ENCODE data around the gene MRPL57.
"Not testable (repeated sequence)": the region's sequence is repeated elsewhere in the genome, so short reads cannot be mapped to it uniquely, and the experiment has no call there.

The MRPL57 gene

DNA sequence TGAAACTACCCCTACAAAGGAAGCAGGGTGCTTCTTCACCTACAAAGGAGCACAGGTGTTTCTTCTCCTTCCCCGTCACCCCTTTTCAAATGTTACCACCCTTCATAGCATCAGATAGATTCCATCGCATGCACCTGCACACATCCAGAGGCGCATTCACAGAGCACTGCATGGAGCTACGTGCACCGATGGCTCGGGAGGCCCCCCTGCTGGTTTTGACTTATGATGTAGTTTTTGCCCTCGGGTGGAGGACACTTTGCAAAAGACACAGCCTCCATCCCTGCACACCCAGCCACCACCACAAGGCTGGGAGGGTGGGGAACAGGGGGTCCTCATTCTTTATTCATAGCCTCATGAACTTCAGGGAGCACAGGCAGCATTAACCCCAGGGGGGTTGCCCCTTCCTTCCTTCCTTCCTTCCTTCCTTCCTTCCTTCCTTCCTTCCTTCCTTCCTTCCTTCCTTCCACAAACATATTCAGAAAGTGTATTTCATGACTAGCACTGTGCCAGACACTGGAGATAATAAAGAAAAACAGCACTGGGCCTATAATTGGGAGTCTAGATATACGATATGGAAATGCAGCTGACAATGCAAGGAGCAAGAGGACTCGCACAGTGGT lies 21.3 kb downstream of the MRPL57 start:
- FAIRE-seq: not testable (repeated sequence)

DNA sequence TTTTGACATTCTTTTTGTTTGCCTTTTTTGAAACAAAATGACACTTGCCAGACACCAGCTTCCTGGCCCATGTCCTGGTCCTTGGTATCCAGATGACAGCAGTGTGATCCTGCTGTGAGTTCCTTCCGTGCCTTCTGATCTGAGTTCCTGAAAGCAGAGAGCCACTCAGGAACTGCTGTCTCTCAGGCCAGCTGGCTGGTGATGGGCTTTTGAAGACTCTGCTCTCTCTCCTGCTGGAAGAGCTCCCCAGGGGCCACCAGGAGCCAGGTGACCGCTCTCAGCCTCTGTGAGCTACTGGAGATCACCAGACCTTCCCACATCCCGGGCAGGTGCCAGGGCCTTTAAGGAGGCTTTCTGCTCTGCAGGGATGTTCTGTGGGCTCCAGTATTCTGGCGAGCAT lies 21.9 kb downstream of the MRPL57 start:
- not testable (repeated sequence) for FAIRE-seq

DNA sequence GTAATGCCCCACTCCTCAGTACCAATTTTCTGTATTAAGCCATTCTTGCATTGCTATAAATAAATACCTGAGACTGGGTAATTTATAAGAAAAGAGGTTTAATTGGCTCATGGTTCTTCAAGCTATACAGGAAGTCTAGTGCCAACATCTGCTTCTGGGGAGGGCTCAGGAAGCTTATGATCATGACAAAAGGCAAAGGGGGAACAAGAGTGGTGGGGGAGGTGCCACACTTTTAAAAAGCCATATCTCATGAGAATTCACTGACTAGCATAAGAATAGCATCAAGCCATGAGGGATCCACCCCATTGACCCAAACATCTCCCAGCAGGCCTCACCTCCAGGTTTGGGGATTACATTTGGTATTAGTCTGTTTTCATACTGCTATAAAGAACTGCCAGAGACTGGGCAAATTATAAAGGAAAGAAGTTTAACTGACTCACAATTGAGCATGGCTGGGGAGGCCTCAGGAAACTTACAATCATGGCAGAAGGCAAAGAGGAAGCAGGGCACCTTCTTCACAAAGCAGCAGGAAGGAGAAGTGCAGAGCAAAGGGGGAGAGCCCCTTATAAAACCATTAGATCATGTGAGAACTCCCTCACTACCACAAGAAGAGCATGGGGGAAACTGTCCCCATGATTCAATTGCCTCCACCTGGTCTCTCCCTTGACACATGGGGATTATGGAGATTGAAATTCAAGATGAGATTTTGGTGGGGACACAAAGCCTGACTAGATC lies 25.2 kb downstream of the MRPL57 start:
- not testable (repeated sequence) for FAIRE-seq

DNA sequence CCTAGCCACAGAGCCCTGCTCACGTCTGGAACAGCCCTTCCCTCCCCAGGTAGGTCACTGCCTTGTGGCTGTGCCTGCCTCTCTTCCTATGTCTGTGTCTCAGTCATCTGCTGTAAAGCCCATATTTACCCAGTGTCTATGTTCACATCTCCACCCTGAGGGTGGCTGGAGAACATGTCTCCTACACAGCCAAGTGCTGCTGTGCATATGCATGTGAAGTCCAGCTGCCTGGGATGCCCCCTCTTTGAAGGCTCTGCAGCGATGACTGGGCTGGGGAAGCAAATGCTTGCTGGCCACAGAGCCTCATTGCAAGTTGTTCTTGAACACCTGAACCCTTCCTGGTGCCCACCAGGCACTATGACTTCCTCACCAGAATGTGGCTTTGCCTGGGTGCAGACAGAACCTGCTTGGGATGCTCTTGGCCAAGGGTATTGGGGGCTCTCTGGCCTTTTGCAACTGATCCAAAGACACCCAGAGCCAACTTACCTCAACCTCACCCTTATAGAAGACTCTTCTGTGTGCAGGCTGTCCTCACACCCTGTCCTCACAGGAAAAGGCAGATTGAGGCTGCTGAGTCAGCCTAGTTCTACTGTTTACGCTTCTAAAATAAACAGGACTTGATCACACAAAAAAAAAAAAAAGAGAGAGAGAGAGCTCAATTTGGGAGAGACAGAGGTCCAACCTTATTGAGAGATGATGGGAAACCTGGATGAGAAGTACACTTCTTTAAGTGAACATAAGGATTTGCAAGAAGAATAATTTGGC lies 26.5 kb downstream of the MRPL57 start:
- FAIRE-seq: no peak

DNA sequence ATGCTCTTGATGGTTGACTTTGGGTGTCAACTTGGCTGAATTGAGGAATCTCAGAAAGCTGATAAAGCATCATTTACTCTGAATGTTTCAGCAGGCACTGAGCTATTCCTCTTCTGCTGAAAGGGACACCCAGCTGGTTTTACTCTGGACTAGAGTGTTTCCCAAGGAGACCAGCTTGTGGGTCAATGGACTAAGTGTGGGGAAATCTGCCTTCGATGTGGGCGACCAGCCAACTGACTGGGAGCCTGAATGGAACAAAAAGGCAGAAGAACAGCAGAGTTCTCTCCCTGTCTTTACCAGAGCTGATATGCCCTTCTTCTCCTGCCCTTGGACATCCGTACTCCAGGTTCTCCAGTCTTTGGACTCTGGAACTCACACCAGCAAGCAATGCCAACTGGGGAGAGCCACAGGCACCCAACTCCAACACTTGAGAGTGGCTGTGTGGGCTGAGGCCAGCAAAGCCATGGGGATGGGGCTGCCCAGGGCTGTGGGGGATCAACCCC lies 32.2 kb downstream of the MRPL57 start:
- FAIRE-seq: no peak

DNA sequence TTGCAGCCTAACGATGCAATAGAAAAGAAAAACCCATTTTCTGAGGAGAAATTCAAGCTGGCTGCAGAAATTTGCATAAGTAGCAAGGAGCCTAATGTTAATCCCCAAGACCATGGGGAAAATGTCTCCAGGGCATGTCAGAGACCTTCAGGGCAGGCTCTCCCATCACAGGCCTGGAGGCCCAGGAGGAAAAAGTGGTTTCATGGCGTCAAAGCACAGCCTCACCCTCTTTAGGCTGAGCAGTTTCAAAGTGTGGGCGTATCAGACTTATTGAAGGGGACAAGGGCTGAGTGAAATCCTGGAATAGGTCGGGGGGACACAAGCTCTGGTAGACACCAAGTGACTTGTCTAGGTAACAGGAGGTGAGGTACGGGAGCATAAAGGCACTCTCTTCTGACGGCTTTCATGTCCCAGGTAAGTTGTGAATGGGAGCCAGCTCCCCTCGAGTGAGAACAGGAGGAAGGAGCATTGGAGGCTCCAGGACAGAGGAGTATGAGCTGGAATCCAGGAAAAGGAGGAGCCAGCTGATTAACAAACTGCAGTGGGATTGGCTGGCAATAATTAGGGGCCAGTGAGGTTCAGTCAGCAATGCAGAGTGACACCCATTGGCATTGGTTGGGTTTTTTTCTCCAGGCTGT lies 35.8 kb downstream of the MRPL57 start:
- no peak for FAIRE-seq

DNA sequence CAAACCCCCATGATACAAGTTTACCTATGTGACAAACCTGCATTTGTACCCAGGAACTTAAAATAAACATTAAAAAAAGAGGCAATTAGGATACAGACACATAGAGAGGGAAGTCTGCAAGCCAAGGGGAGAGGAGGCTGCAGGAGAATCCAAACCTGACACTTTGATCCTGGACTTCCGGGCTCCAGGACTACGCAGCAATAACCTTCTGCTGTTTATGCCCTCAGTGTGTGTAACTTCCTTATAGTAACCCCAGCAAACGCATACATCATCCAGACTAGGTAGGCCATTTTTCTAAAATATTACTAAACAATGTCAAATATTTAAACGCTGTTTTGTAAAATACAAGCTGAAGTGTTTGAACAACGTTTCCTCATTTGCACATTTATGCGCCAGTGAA lies 39.0 kb downstream of the MRPL57 start:
- FAIRE-seq: not testable (repeated sequence)

DNA sequence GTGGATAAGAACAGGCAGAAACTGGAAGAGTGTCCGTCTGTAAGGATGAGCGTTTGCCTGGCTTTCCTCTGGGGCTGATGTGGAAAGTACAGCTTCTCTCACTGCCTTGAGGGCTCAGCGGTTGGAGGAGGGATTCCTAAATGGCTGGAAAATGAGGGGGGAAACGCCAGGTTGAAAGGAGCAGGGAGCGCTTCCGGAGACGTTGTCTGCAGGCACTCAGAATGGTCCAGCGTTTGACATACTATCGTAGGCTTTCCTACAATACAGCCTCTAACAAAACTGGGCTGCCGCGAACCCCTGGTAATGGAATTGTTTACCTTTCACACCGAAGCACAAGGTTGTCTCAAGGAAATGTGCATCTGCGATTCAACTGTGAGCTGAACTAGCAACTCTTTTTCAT lies 39.9 kb downstream of the MRPL57 start:
- FAIRE-seq: no peak

DNA sequence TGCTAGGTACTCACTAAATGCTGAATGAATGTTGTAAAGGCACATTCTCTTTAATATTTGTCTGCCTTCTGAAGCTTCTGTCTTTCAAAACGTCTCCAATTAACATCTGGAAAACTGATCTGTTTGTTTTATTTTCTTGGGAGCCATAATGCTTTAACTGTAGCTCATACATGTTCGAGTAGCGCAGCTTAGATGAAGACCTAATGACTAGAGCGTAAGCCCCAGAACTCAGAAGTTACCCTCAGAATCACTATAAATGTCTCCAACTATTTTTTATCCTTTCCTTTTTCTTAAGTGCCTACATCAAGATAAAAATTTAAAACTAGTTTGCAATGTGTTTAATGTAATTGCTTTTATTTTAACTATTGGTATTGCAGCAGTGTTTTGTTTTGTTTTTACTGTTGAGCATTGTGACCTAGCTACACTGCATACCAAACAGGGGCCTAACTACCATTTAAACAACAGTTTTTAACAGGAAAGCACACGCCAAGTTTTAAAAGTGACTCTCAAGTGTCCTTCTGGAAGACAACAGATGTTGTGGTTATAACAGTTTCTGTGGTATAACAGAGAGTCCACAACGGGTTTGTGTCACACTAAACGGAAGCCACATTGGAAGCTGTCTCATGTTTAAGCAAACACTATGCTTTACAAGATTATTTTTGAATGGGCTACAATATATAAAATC lies 42.0 kb downstream of the MRPL57 start:
- FAIRE-seq: no peak

DNA sequence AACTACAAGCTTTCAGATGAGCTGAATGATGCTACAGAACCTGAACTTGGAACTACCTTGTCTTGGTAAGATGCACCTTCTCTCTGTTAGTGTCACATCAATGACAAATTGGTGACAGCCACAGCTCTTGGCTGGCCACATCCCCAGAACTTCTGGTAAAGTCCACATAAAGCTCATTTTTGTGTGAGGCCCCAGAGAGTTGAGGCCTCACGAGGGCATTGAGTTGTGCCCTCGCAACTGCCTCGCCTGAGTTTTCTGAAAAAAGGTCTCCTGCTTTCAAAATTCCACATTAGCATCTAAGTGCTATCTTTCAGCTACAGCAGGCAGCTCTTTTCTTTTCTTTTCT lies 42.6 kb downstream of the MRPL57 start:
- no peak for FAIRE-seq

DNA sequence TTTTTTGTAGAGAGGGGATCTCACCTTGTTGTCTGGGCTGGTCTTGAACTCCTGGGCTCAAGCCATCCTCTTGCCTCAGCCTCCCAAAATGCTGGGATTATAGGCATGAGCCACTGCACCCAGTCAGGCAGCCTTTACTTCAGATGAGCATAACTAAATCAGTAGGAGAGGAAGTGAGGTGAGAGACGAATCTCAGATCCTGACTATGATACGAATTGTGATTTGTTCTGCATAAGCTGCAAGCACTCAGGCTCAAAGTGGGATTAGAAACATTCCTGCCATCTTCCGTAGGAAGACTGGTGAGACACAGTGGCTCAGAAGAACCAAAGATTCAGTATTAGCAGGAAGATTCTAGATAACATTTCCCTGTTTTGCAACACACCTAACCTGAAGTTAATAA lies 43.3 kb downstream of the MRPL57 start:
- not testable (repeated sequence) for FAIRE-seq

DNA sequence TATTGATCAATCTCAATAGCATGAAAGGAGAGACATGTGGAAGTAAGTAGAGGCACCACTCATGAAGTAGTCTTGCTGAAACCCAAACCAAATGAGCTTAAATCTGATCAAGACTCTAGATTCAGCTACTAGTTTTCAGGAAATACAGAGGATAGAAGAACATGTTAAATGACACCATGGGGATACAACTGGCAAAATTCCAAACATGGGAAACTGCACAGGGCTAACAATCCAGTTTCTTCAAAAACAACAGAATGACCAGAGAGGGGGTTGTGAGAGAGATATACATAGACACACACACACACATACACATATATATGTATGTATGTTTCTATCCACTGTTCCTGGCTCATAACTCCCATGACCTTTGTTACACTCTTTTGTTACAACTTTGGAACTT lies 44.8 kb downstream of the MRPL57 start:
- FAIRE-seq: no peak

DNA sequence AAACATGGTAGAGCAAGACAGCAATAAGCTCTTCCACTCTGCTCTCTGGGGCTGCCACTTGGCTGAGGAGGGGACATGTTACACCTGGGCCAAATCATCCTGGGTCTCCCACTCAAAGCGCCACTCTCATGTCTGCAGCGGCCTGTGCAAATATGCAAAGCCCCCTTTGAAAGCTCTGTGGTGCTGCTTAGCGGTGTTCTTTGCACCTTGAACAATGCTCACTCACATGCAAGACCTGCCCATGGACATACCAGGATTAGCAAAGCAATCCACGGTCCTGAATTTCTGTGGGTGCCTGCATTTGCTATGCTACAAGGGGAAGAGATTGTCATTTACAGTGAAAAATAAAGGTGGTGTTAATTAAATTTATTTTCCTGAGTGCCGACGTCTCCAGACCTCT lies 48.6 kb downstream of the MRPL57 start:
- no peak for FAIRE-seq

DNA sequence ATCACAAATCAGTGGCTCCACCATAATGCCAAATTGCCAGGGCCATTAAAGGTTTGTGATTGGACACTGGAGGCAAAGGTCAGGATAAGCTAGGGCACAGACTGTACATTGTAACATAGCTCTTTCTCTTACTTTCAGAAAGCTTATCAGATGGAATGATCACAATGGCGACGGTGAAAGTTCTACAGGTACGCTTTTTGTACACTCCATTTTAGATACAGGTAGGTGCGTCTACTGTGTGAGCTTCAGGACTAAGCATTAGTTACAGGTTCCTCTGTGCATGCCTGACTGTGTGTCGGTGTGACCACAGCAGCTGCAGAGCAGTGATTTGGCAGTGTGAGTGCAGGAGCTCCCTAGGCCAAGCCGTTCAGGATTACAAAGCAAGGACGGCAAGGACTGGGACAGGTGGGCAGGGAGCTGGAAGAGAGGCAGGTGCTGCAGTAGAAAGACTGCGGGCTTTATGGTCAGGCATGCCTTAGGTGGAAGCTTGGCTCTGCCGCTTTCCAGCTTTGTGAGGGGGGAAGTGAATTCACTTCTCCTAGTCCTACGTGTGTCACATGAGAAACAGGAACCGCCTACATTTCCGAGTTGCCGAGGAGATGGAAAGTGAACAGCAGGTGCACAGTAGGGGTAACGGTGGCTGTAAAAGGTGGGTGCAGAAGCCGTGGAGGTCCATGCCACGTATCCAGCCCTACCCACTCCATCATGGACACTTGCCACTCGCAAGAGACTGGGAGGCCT lies 49.6 kb downstream of the MRPL57 start:
- no peak for FAIRE-seq

DNA sequence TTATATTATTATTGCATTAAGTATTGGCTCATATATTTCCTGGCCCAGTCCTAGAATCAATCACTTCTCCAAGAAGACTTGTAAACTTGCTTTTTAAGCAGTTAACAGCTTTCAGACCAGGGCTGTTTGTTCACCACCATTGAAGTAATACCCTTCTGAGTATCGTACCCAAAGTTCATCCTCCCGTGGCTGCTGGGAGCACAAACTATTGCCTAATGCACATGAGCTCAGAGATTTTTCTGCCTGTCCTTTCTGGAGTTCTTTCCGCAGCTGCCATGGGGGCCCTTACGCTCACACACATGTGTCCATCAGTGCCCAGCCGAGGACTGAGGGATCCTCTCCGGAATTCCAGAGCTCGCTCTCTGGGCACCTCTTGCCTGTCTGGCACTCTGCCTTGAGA lies 51.5 kb downstream of the MRPL57 start:
- FAIRE-seq: no peak

All from A204.1 (cell line).